Measurements from ENCODE around the gene CBY2. TPM values are rescaled to one million over a fixed set of nuclear protein-coding genes. Genes with fewer than 3 reads are reported as not detected.

Gene CBY2
- total and polyA plus RNA-seq, 12 donors: not detected

DNA sequence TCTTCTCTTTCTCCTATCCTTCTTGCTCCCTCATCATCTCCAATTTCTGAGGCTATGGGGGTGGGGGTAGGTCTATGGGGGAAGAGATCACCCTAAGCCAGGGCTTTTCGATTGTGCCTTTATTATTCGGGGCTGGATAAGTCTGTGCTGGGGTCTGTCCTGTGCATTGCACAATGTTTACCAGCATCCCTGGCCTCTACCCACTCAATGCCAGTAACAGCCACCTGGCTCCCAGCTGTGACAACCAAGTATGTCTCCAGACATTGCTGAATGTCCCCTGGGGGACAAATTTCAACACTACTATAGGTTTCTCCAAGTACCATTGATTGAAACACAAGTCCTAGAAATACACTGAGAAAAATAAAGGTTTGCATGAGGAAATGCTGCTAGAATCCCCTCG, 13.2 kb downstream of the CBY2 start:
- TF ChIP-seq, protein P1, sequence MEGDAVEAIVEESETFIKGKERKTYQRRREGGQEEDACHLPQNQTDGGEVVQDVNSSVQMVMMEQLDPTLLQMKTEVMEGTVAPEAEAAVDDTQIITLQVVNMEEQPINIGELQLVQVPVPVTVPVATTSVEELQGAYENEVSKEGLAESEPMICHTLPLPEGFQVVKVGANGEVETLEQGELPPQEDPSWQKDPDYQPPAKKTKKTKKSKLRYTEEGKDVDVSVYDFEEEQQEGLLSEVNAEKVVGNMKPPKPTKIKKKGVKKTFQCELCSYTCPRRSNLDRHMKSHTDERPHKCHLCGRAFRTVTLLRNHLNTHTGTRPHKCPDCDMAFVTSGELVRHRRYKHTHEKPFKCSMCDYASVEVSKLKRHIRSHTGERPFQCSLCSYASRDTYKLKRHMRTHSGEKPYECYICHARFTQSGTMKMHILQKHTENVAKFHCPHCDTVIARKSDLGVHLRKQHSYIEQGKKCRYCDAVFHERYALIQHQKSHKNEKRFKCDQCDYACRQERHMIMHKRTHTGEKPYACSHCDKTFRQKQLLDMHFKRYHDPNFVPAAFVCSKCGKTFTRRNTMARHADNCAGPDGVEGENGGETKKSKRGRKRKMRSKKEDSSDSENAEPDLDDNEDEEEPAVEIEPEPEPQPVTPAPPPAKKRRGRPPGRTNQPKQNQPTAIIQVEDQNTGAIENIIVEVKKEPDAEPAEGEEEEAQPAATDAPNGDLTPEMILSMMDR (IDR thresholded peaks at IDR 0.05): no peak
- no peak for ATAC-seq
- WGBS, 2 donors: 87 to 92% methylated on average over 3 of the region's 3 CpGs
- no peak overlapping the region for H3K4me3 ChIP-seq
- H3K4me1 ChIP-seq: no peaks in the 10 kb centered on the region
- intact Hi-C loops (cut with DNase I): loop anchor here in 1 of 10 donors (5.0 kb wide), 1 partner anchor 52 kb away; no protein-coding TSS in a partner anchor
- peaks cover 0 to 6% (median 0%) of the 10 kb centered on the region in 7 donors for H3K27me3 ChIP-seq
- DNase-seq: no peak
- H3K9me3 ChIP-seq: peaks cover 0 to 9% (median 0%) of the 10 kb centered on the region in 11 donors
- no peak overlapping the region for H3K27ac ChIP-seq
- no peaks in the 10 kb centered on the region for H3K36me3 ChIP-seq

DNA sequence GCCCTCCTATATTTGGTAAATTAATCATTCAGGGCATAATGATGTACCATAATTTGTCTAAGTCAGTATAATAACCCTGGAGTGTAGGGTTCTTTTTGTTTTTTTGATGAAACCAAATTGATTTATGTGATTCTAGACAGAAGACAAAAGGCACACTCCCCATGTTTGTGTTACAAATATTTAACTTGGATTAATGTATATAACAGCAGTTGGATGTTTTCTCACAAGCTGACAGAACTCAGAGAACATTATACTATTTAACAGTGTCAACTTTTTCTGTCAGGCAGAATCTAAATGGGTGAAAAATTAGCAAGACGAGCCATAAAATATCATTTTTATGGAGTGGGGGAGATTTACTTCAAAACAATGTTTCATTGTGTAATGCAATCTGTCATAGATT, 15.2 kb downstream of the CBY2 start:
- WGBS, 2 donors: 82 to 84% methylated on average over 1 of the region's 1 CpG
- intact Hi-C loops (cut with DNase I): loop anchor here in 1 of 10 donors (5.0 kb wide), 1 partner anchor 50 kb away; no protein-coding TSS in a partner anchor
- ATAC-seq (no peak), DNase-seq (no peak)
- no peaks in the 10 kb centered on the region for H3K4me1 ChIP-seq
- peaks cover 0 to 9% (median 0%) of the 10 kb centered on the region in 11 donors for H3K9me3 ChIP-seq
- no peaks in the 10 kb centered on the region for H3K36me3 ChIP-seq
- TF ChIP-seq, protein P1 (IDR thresholded peaks at IDR 0.05): no peak
- H3K27me3 ChIP-seq: peaks cover 0 to 6% (median 0%) of the 10 kb centered on the region in 7 donors
- H3K27ac ChIP-seq: no peak overlapping the region
- no peak overlapping the region for H3K4me3 ChIP-seq

DNA sequence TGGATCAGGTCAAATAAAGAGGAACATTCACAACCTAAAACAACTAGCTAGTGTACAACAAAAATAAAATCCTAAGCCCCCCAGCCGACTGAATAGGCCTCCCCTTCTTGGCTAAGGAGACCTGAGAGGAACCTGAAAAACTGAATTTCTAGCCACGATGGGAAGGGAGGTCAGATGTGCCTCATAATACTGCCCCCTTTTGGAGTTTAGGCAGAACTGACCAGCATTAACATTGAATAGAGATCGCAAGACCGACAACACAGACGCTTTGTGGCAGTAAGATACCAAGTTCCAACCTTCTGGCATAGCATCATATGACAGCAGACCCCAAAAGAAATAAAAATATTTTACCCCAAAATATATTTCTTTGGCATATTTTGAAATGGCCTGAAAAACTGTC, 15.9 kb downstream of the CBY2 start:
- H3K27ac ChIP-seq: no peak overlapping the region
- DNase-seq (no peak), ATAC-seq (no peak)
- no peaks in the 10 kb centered on the region for H3K36me3 ChIP-seq
- H3K9me3 ChIP-seq: peaks cover 0 to 1% (median 0%) of the 10 kb centered on the region in 11 donors
- intact Hi-C loops (cut with DNase I): loop anchor here in 1 of 10 donors (5.0 kb wide), 1 partner anchor 49 kb away; no protein-coding TSS in a partner anchor
- H3K4me3 ChIP-seq: no peak overlapping the region
- no peaks in the 10 kb centered on the region for H3K4me1 ChIP-seq
- peaks cover 0 to 6% (median 0%) of the 10 kb centered on the region in 7 donors for H3K27me3 ChIP-seq
- WGBS, 2 donors: 43 to 49% methylated on average over 5 of the region's 5 CpGs
- TF ChIP-seq, protein P1 (IDR thresholded peaks at IDR 0.05): peak in 4 of 9 donors; percentile 18 to 48 (median 24)

DNA sequence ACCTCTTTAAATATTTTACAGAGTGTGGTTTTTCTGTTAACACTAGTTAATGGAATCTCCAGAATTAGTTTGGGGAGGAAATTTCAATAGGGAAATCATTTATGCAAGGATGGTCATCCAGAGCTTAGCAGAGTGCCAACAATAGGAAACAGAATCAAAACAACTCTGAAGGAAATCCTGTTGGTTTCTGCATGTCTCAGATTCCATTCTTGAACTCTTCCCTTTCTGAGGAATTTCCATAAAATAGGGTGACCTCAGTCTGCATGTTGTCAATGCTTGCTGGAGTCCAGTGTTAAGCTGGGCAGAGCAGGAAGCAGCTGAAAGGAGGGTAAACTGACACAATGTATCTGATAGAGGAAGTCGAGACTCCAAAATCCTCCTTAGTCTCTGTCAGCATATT, 16.9 kb downstream of the CBY2 start:
- Histone ChIP-seq H3K27ac (no peak overlapping the region), H3K4me1 (no peaks in the 10 kb centered on the region), H3K4me3 (no peak overlapping the region), H3K36me3 (no peaks in the 10 kb centered on the region), H3K27me3 (peaks cover 0 to 6% (median 0%) of the 10 kb centered on the region in 7 donors), H3K9me3 (no peaks in the 10 kb centered on the region)
- intact Hi-C loops (cut with DNase I): loop anchor here in 1 of 10 donors (5.0 kb wide), 1 partner anchor 48 kb away; no protein-coding TSS in a partner anchor
- TF ChIP-seq, protein P1 (IDR thresholded peaks at IDR 0.05): no peak
- ATAC-seq (no peak), DNase-seq (no peak)
- WGBS, 2 donors: 40 to 47% methylated on average over 1 of the region's 1 CpG
